IMR-90 (cell line): ENCODE results near the gene ART4.

Experiments used
- POLR2A ChIP-seq: IDR thresholded peaks from 2 replicates; pipeline ENCODE4 v1.6.1; 2012; ENCODE audit warnings: mild to moderate bottlenecking, low read depth, low read length
- RFX5 ChIP-seq: IDR thresholded peaks from 2 replicates; pipeline ENCODE4 v1.8.0; 2012; ENCODE audit warnings: low read depth, mild to moderate bottlenecking, low read length, moderate library complexity
- SMC3 ChIP-seq: fragments of 150-350 bp; IDR thresholded peaks from 2 replicates; pipeline ENCODE4 v1.6.1; 2016; ENCODE audit warnings: low read depth, mild to moderate bottlenecking, antibody characterized with exemption, low read length, moderate library complexity
- TF ChIP-seq, protein P1 (sequence below): conservative IDR thresholded peaks from 2 replicates; pipeline ENCODE4 v1.5.1; 2012; ENCODE audit warnings: mild to moderate bottlenecking, low read depth, low read length, improper control_type of control experiment

DNA sequence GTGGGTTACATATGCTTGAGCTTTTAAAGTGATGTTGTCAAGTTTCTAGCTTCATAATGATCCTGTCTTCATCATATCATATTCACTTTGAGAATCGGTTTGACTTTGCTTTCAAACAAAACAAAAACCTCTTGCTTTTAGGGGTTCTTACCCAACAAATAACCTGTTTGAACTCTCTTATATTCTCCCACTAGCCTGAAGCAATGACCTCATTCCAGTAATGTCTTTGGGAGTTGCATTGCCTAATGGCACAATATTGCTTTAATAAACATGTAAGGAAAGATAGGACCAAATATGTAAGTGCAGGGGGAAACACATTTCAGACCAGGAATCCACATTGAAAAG is 67.7 kb downstream of the ART4 start:
- TF ChIP-seq, protein P1, sequence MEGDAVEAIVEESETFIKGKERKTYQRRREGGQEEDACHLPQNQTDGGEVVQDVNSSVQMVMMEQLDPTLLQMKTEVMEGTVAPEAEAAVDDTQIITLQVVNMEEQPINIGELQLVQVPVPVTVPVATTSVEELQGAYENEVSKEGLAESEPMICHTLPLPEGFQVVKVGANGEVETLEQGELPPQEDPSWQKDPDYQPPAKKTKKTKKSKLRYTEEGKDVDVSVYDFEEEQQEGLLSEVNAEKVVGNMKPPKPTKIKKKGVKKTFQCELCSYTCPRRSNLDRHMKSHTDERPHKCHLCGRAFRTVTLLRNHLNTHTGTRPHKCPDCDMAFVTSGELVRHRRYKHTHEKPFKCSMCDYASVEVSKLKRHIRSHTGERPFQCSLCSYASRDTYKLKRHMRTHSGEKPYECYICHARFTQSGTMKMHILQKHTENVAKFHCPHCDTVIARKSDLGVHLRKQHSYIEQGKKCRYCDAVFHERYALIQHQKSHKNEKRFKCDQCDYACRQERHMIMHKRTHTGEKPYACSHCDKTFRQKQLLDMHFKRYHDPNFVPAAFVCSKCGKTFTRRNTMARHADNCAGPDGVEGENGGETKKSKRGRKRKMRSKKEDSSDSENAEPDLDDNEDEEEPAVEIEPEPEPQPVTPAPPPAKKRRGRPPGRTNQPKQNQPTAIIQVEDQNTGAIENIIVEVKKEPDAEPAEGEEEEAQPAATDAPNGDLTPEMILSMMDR: no peak
- no peak for TF ChIP-seq POLR2A
- TF ChIP-seq RFX5: no peak
- no peak for TF ChIP-seq SMC3
